CD14-positive monocyte (primary cell): ENCODE results near the gene RPP14. TPM values are rescaled to one million over a fixed set of nuclear protein-coding genes. Genes with fewer than 3 reads are reported as not detected.

Experiments used
- DNase-seq, 3 donors: peaks; one replicate each; pipeline ENCODE4 v3.0.0-alpha.2; 2011 to 2022
- H2AFZ ChIP-seq: 2 replicates; pipeline ENCODE4 v1.6.0; 2012; ENCODE audit warnings: mild to moderate bottlenecking, low read depth, low read length, inconsistent platforms; ENCODE audit not compliant: insufficient read depth, poor library complexity, severe bottlenecking
- H3K27ac ChIP-seq, 2 donors: 1 replicate in 1 of 2; 2 replicates in 1 of 2; pipeline ENCODE4 v1.5.1; 2012 to 2013; ENCODE audit warnings: low read length in 2 of 2, control low read depth in 1 of 2, inconsistent platforms in 1 of 2, low read depth in 1 of 2, mild to moderate bottlenecking in 1 of 2
- H3K27me3 ChIP-seq, 2 donors: one replicate each; pipeline versions ENCODE4 v1.6.0 to v1.6.1; 2011 to 2013; ENCODE audit warnings: low read length in 2 of 2; ENCODE audit not compliant: control insufficient read depth in 2 of 2, insufficient read depth in 2 of 2
- H3K36me3 ChIP-seq, 2 donors: replicated peaks in 1 of 2; 1 replicate in 1 of 2; 2 replicates in 1 of 2; pipeline versions ENCODE4 v1.5.1 to v1.6.1; 2012 to 2013; ENCODE audit warnings: low read length in 2 of 2, control low read depth in 1 of 2, inconsistent platforms in 1 of 2, mild to moderate bottlenecking in 1 of 2; ENCODE audit not compliant: insufficient read depth in 2 of 2, control insufficient read depth in 1 of 2
- H3K4me1 ChIP-seq, 2 donors: 1 replicate in 1 of 2; 2 replicates in 1 of 2; pipeline versions ENCODE4 v1.5.1 to v1.6.1; 2012 to 2013; ENCODE audit warnings: low read length in 2 of 2, control low read depth in 1 of 2, inconsistent platforms in 1 of 2, mild to moderate bottlenecking in 1 of 2, moderate library complexity in 1 of 2; ENCODE audit not compliant: insufficient read depth in 2 of 2, control insufficient read depth in 1 of 2
- H3K4me2 ChIP-seq: replicated peaks from 2 replicates; pipeline ENCODE3; 2012; ENCODE audit warnings: low read length, moderate library complexity, mild to moderate bottlenecking; ENCODE audit not compliant: poor library complexity, severe bottlenecking; ENCODE audit errors: extremely low read depth
- H3K4me3 ChIP-seq, 3 experiments: fragments of 200-600 bp in 1 of 3; sonication (generic) in 1 of 3; replicated peaks in 1 of 3; 1 replicate in 2 of 3; 2 replicates in 1 of 3; pipeline ENCODE4 v1.5.1; 2011 to 2013; ENCODE audit warnings: low read length in 3 of 3, mild to moderate bottlenecking in 3 of 3, control low read depth in 2 of 3, low read depth in 2 of 3, inconsistent platforms in 1 of 3, moderate library complexity in 1 of 3
- H3K79me2 ChIP-seq: 2 replicates; pipeline ENCODE4 v1.6.0; 2012; ENCODE audit warnings: mild to moderate bottlenecking, control low read depth, inconsistent platforms, low read length, moderate library complexity; ENCODE audit not compliant: insufficient read depth
- H3K9ac ChIP-seq: 2 replicates; pipeline ENCODE4 v1.6.0; 2017; ENCODE audit warnings: low read length, mild to moderate bottlenecking; ENCODE audit not compliant: insufficient read depth, poor library complexity, severe bottlenecking
- H3K9me3 ChIP-seq, 2 donors: replicated peaks in 1 of 2; 1 replicate in 1 of 2; 2 replicates in 1 of 2; pipeline versions ENCODE4 v1.5.1 to v1.6.1; 2012 to 2013; ENCODE audit warnings: low read length in 2 of 2, control low read depth in 1 of 2; ENCODE audit not compliant: control insufficient read depth in 1 of 2, insufficient read depth in 1 of 2
- H4K20me1 ChIP-seq: 2 replicates; pipeline ENCODE4 v1.6.0; 2012; ENCODE audit warnings: mild to moderate bottlenecking, low read length, control low read depth, moderate library complexity; ENCODE audit not compliant: insufficient read depth
- H3K27ac Mint-ChIP-seq, 7 donors: one replicate each; pipeline ENCODE4 v1.8.0; 2020; ENCODE audit warnings: mild to moderate bottlenecking in 7 of 7, mixed read lengths in 7 of 7, moderate library complexity in 6 of 7, inconsistent platforms in 2 of 7
- H3K27me3 Mint-ChIP-seq, 3 donors: one replicate each; pipeline ENCODE4 v1.8.0; 2021 to 2022; ENCODE audit warnings: low read depth in 3 of 3, mild to moderate bottlenecking in 3 of 3, mixed read lengths in 3 of 3, moderate library complexity in 3 of 3, inconsistent platforms in 1 of 3
- H3K36me3 Mint-ChIP-seq, 2 donors: one replicate each; pipeline ENCODE4 v1.8.0; 2020; ENCODE audit warnings: mixed read lengths in 2 of 2, inconsistent platforms in 1 of 2, mild to moderate bottlenecking in 1 of 2
- H3K4me1 Mint-ChIP-seq: one replicate; pipeline ENCODE4 v1.8.0; 2020; ENCODE audit warnings: mild to moderate bottlenecking, mixed read lengths
- H3K4me3 Mint-ChIP-seq, 2 donors: one replicate each; pipeline ENCODE4 v1.8.0; 2020; ENCODE audit warnings: mild to moderate bottlenecking in 2 of 2, mixed read lengths in 2 of 2, moderate library complexity in 1 of 2
- H3K9me3 Mint-ChIP-seq, 7 donors: one replicate each; pipeline ENCODE4 v1.8.0; 2020 to 2022; ENCODE audit warnings: mixed read lengths in 7 of 7, mild to moderate bottlenecking in 6 of 7, moderate library complexity in 6 of 7, inconsistent platforms in 2 of 7
- CTCF ChIP-seq: fragments of 200-600 bp; IDR thresholded peaks from one replicate; pipeline ENCODE4 v1.8.0; 2022; ENCODE audit warnings: antibody characterized with exemption, mild to moderate bottlenecking
- WGBS: methylation state at CpG from one replicate; pipeline ENCODE4 v1.1.5; 2013; ENCODE audit warnings: missing lambda C conversion rate; ENCODE audit not compliant: insufficient coverage; 5-methylcytosine and 5-hydroxymethylcytosine counted together
- intact Hi-C, 2 donors: fragments of 100-400 bp; cut with micrococcal nuclease; formaldehyde crosslinking; loops; one replicate each; pipeline versions ENCODE4 v1.15.0 to v1.15.1; 2023
- polyA plus RNA-seq, 3 donors: library from polyadenylated mRNA; depleted of rRNA in 1 of 3; unstranded in 2 of 3; stranded (reverse) in 1 of 3; fragments of 300-500 nt in 2 of 3; fragments of >200 nt in 1 of 3; fragmentation: Illumina TruSeq in 2 of 3; gene quantifications; 1 replicate in 2 of 3; 2 replicates in 1 of 3; pipeline ENCODE4 v1.2.3, GENCODE V29; 2012 to 2021

The RPP14 gene
- polyA plus RNA-seq, 3 donors: 3.5 to 8.8 (median 6.6) TPM

- Histone ChIP-seq H3K4me2 (peak overlapping the region; percentile 81), H3K36me3 (peaks cover 29 to 44% of the 10 kb centered on the region in 2 donors), H3K9ac (peak overlapping the region; percentile 91), H4K20me1 (peaks cover 37% of the 10 kb centered on the region), H3K4me3 (peak overlapping the region in 1 of 3 experiments; percentile 88), H3K79me2 (peaks cover 55% of the 10 kb centered on the region), H3K27ac (peak overlapping the region; percentile 81 to 93), H3K4me1 (peaks cover 18 to 23% of the 10 kb centered on the region in 2 donors), H3K9me3 (no peaks in the 10 kb centered on the region), H3K27me3 (no peaks in the 10 kb centered on the region), H2AFZ (peak overlapping the region; percentile 73)
- H3K4me3 Mint-ChIP-seq: peak overlapping the region; percentile 70 to 94
- peak; percentile 35 to 44 (median 42) for DNase-seq
- peaks cover 27% of the 10 kb centered on the region for H3K4me1 Mint-ChIP-seq
- intact Hi-C loops: loop anchor here (1.0 to 5.0 kb wide), 3 partner anchors 107 to 325 kb away; no protein-coding TSS in a partner anchor
- WGBS: 73% methylated on average over 2 of the region's 10 CpGs
- H3K9me3 Mint-ChIP-seq: no peaks in the 10 kb centered on the region
- peaks cover 1 to 5% (median 2%) of the 10 kb centered on the region in 3 donors for H3K27me3 Mint-ChIP-seq
- peaks cover 23 to 34% of the 10 kb centered on the region in 2 donors for H3K36me3 Mint-ChIP-seq
- peak overlapping the region in 6 of 7 donors; percentile 23 to 100 (median 100) for H3K27ac Mint-ChIP-seq
- TF ChIP-seq CTCF: peak; percentile 73
These were observed 1.7 kb downstream of the RPP14 start for GRCh38 chr3:58307639-58308215.

- Histone ChIP-seq H3K9ac (no peak overlapping the region), H3K36me3 (peaks cover 33 to 54% of the 10 kb centered on the region in 2 donors), H3K4me2 (no peak overlapping the region), H3K27me3 (no peaks in the 10 kb centered on the region), H3K4me3 (no peak overlapping the region), H3K27ac (peak overlapping the region in 1 of 2 donors; percentile 49), H2AFZ (no peak overlapping the region), H4K20me1 (peaks cover 45% of the 10 kb centered on the region), H3K79me2 (peaks cover 60% of the 10 kb centered on the region), H3K9me3 (no peaks in the 10 kb centered on the region), H3K4me1 (peaks cover 18 to 23% of the 10 kb centered on the region in 2 donors)
- TF ChIP-seq CTCF: no peak
- H3K36me3 Mint-ChIP-seq: peaks cover 30 to 44% of the 10 kb centered on the region in 2 donors
- peaks cover 27% of the 10 kb centered on the region for H3K4me1 Mint-ChIP-seq
- DNase-seq: no peak
- peak overlapping the region; percentile 18 to 88 (median 75) for H3K27ac Mint-ChIP-seq
- no peak overlapping the region for H3K4me3 Mint-ChIP-seq
- no peaks in the 10 kb centered on the region for H3K9me3 Mint-ChIP-seq
- H3K27me3 Mint-ChIP-seq: peaks cover 0 to 3% (median 1%) of the 10 kb centered on the region in 3 donors
- intact Hi-C loops: loop anchor here (5.0 kb wide), 2 partner anchors 109 to 324 kb away; no protein-coding TSS in a partner anchor
- 57% methylated on average over 1 of the region's 1 CpG for WGBS
These were observed 2.7 kb downstream of the RPP14 start for GRCh38 chr3:58308728-58309127.
